B cell (primary cell): ENCODE data around the gene RAB4A. TPM values are rescaled to one million over a fixed set of nuclear protein-coding genes. Genes with fewer than 3 reads are reported as not detected.

Experiments used
- ATAC-seq: fragments of 200-7000 bp; cut with Tn5 transposase; one replicate; pipeline ENCODE4 v1.10.0; 2021; ENCODE audit warnings: low read depth, mild to moderate bottlenecking, moderate number of reproducible peaks, moderate library complexity
- CTCF ChIA-PET: fragments of 350-600 bp; sonication (Branson Sonifier 250); formaldehyde crosslinking; loops from one replicate; lab custom pipeline; 2021; ENCODE audit warnings: antibody characterized with exemption, inconsistent platforms; lab: Charles Lee
- POLR2A ChIA-PET: fragments of 350-600 bp; sonication (Branson Sonifier 250); formaldehyde crosslinking; loops from one replicate; lab custom pipeline; 2021; ENCODE audit warnings: antibody characterized with exemption; lab: Charles Lee
- DNase-seq: peaks from one replicate; pipeline ENCODE4 v3.0.0; 2013
- H2AFZ ChIP-seq: 2 replicates; pipeline ENCODE4 v1.6.1; 2012; ENCODE audit warnings: mild to moderate bottlenecking, low read depth, low read length; ENCODE audit not compliant: insufficient read depth, poor library complexity, severe bottlenecking
- H3K27ac ChIP-seq, 2 donors: 1 replicate in 1 of 2; 2 replicates in 1 of 2; pipeline ENCODE4 v1.5.1; 2012 to 2013; ENCODE audit warnings: low read length in 2 of 2, mild to moderate bottlenecking in 2 of 2, moderate library complexity in 1 of 2
- H3K27me3 ChIP-seq, 4 experiments: fragments of 200-600 bp in 1 of 4; sonication (generic) in 1 of 4; replicated peaks in 1 of 4; 1 replicate in 2 of 4; 2 replicates in 2 of 4; pipeline versions ENCODE4 v1.6.1 to v1.7.0; 2013 to 2016; ENCODE audit warnings: low read length in 3 of 4, mild to moderate bottlenecking in 2 of 4, mixed read lengths in 1 of 4, moderate library complexity in 1 of 4; ENCODE audit not compliant: insufficient read depth in 4 of 4, control insufficient read depth in 3 of 4; ENCODE audit errors: control extremely low read depth in 1 of 4
- H3K36me3 ChIP-seq, 2 experiments: replicated peaks in 1 of 2; 1 replicate in 1 of 2; 2 replicates in 1 of 2; pipeline versions ENCODE4 v1.6.1 to v1.7.1; 2013; ENCODE audit warnings: low read length in 1 of 2; ENCODE audit not compliant: insufficient read depth in 2 of 2, control insufficient read depth in 1 of 2; ENCODE audit errors: control extremely low read depth in 1 of 2, extremely low read depth in 1 of 2
- H3K4me1 ChIP-seq, 2 donors: fragments of 200-600 bp in 1 of 2; sonication (generic) in 1 of 2; 1 replicate in 1 of 2; 2 replicates in 1 of 2; pipeline versions ENCODE4 v1.5.1 to v1.6.1; 2013 to 2017; ENCODE audit warnings: low read length in 2 of 2; ENCODE audit not compliant: control insufficient read depth in 2 of 2, insufficient read depth in 2 of 2
- H3K4me2 ChIP-seq: replicated peaks from 2 replicates; pipeline ENCODE3; 2012; ENCODE audit warnings: mild to moderate bottlenecking, low read depth, low read length; ENCODE audit not compliant: poor library complexity, severe bottlenecking
- H3K4me3 ChIP-seq, 5 experiments: fragments of 200-600 bp in 1 of 5; sonication (generic) in 1 of 5; 1 replicate in 3 of 5; 2 replicates in 2 of 5; pipeline versions ENCODE4 v1.5.1 to v1.7.0; 2011 to 2016; ENCODE audit warnings: low read length in 4 of 5, mild to moderate bottlenecking in 4 of 5, low read depth in 2 of 5, control low read depth in 1 of 5, moderate library complexity in 1 of 5; ENCODE audit not compliant: insufficient read depth in 1 of 5; ENCODE audit errors: control extremely low read depth in 1 of 5, extremely low read depth in 1 of 5
- H3K79me2 ChIP-seq: fragments of 200-600 bp; sonication (generic); one replicate; pipeline ENCODE4 v1.6.0; 2016; ENCODE audit warnings: low read length; ENCODE audit not compliant: control insufficient read depth, insufficient read depth
- H3K9ac ChIP-seq: fragments of 200-600 bp; sonication (generic); 2 replicates; pipeline ENCODE4 v1.6.1; 2017; ENCODE audit warnings: mild to moderate bottlenecking, low read length, moderate library complexity
- H3K9me3 ChIP-seq, 3 donors: one replicate each; pipeline versions ENCODE4 v1.6.1 to v1.7.1; 2013; ENCODE audit warnings: low read length in 2 of 3; ENCODE audit not compliant: control insufficient read depth in 2 of 3, insufficient read depth in 1 of 3; ENCODE audit errors: control extremely low read depth in 1 of 3
- H4K20me1 ChIP-seq: 2 replicates; pipeline ENCODE4 v1.6.0; 2012; ENCODE audit warnings: mild to moderate bottlenecking, low read length; ENCODE audit not compliant: insufficient read depth, control insufficient read depth, poor library complexity, severe bottlenecking
- H3K27ac Mint-ChIP-seq: one replicate; pipeline ENCODE4 v1.8.0; 2021; ENCODE audit warnings: mixed read lengths
- H3K27me3 Mint-ChIP-seq: one replicate; pipeline ENCODE4 v1.8.0; 2021; ENCODE audit warnings: mixed read lengths
- H3K4me1 Mint-ChIP-seq: one replicate; pipeline ENCODE4 v1.8.0; 2021; ENCODE audit warnings: mixed read lengths
- H3K4me3 Mint-ChIP-seq: one replicate; pipeline ENCODE4 v1.8.0; 2021; ENCODE audit warnings: mixed read lengths
- H3K9me3 Mint-ChIP-seq: one replicate; pipeline ENCODE4 v1.8.0; 2022; ENCODE audit warnings: mixed read lengths; ENCODE audit not compliant: insufficient read depth
- CTCF ChIP-seq: fragments of 200-600 bp; IDR thresholded peaks from one replicate; pipeline ENCODE4 v1.8.0; 2022; ENCODE audit warnings: antibody characterized with exemption, mild to moderate bottlenecking
- EZH2 ChIP-seq: IDR thresholded peaks from 2 replicates; pipeline ENCODE4 v1.6.1; 2012; ENCODE audit warnings: borderline replicate concordance, low read depth, mild to moderate bottlenecking, moderate library complexity, low read length; ENCODE audit not compliant: insufficient read depth, poor library complexity, severe bottlenecking
- WGBS: methylation state at CpG from one replicate; pipeline ENCODE4 v1.1.5; 2013; ENCODE audit warnings: missing lambda C conversion rate; ENCODE audit not compliant: insufficient coverage; 5-methylcytosine and 5-hydroxymethylcytosine counted together
- intact Hi-C: fragments of 100-400 bp; cut with micrococcal nuclease; formaldehyde crosslinking; loops from one replicate; pipeline ENCODE4 v1.10.0; 2022
- polyA plus RNA-seq: library from polyadenylated mRNA; depleted of rRNA; stranded (reverse); fragments of >200 nt; gene quantifications from 2 replicates; pipeline ENCODE4 v1.2.3, GENCODE V29; 2012
- total RNA-seq, 2 donors: library from RNA; stranded (reverse); fragments of 120-200 nt in 1 of 2; gene quantifications; 1 replicate in 1 of 2; 2 replicates in 1 of 2; pipeline versions ENCODE4 v1.2.3 to v1.2.4, GENCODE V29; 2013 to 2022

RAB4A gene
- total and polyA plus RNA-seq, 2 donors (not counting 1 experiment from before 2014, with no cell fraction given): 14.7 to 49.7 TPM

- Histone ChIP-seq H2AFZ (no peak overlapping the region), H3K9me3 (peaks cover 0 to 3% (median 0%) of the 10 kb centered on the region in 3 donors), H3K4me3 (no peak overlapping the region), H3K4me1 (peaks cover 21 to 23% of the 10 kb centered on the region in 2 donors), H4K20me1 (peaks cover 7% of the 10 kb centered on the region), H3K79me2 (peaks cover 5% of the 10 kb centered on the region), H3K27me3 (peaks cover 0 to 8% (median 3%) of the 10 kb centered on the region in 4 experiments), H3K27ac (no peak overlapping the region), H3K4me2 (peak overlapping the region; percentile 12), H3K36me3 (no peaks in the 10 kb centered on the region), H3K9ac (no peak overlapping the region)
- intact Hi-C loops: loop anchor here (5.0 kb wide), 3 partner anchors 217 to 1637 kb away; partner anchors contain the start of genes ABCB10, ARV1, COG2 and TTC13
- Mint-ChIP-seq H3K9me3 (no peaks in the 10 kb centered on the region), H3K27me3 (peaks cover 11% of the 10 kb centered on the region), H3K4me1 (peaks cover 42% of the 10 kb centered on the region), H3K27ac (peak overlapping the region; percentile 46), H3K4me3 (peak overlapping the region; percentile 79)
- POLR2A ChIA-PET: no interaction called here
- no peak for DNase-seq
- no peak for ATAC-seq
- TF ChIP-seq EZH2 (no peak), CTCF (no peak)
- 84% methylated on average over 5 of the region's 6 CpGs for WGBS
- CTCF ChIA-PET: interaction anchor here (1.4 to 2.0 kb wide), 2 partner anchors 15 to 142 kb away, joined by 3 to 6 read pairs; no protein-coding TSS in a partner anchor
Measured at GRCh38 chr1:229340496-229340895, 69.6 kb downstream of the RAB4A start.
